H1 (cell line): ENCODE measurements around the gene PDE5A. TPM values are rescaled to one million over a fixed set of nuclear protein-coding genes. Genes with fewer than 3 reads are reported as not detected.

Experiments used
- ATF3 ChIP-seq: IDR thresholded peaks from 2 replicates; pipeline ENCODE4 v1.6.1; 2011; ENCODE audit warnings: low read depth, mild to moderate bottlenecking, low read length; ENCODE audit not compliant: insufficient read depth
- EP300 ChIP-seq, 2 experiments: IDR thresholded peaks; 1 replicate in 1 of 2; 2 replicates in 1 of 2; pipeline ENCODE4 v1.6.1; 2011 to 2012; ENCODE audit warnings: low read depth in 2 of 2, low read length in 2 of 2, mild to moderate bottlenecking in 2 of 2, borderline replicate concordance in 1 of 2, inconsistent platforms in 1 of 2, moderate library complexity in 1 of 2
- RFX5 ChIP-seq: IDR thresholded peaks from 2 replicates; pipeline ENCODE4 v1.6.1; 2011; ENCODE audit warnings: low read depth, low read length, improper control_type of control experiment, borderline replicate concordance
- SRF ChIP-seq: IDR thresholded peaks from 2 replicates; pipeline ENCODE4 v1.6.1; 2011; ENCODE audit warnings: mild to moderate bottlenecking, low read depth, low read length, moderate library complexity
- TCF12 ChIP-seq: IDR thresholded peaks from 2 replicates; pipeline ENCODE4 v1.6.1; 2011; ENCODE audit warnings: low read depth, mild to moderate bottlenecking, low read length
- polyA plus RNA-seq, 7 experiments: library from polyadenylated mRNA; depleted of rRNA in 3 of 7; stranded (reverse) in 5 of 7; unstranded in 2 of 7; fragments of >200 nt in 5 of 7; fragments of 200-250 nt in 2 of 7; gene quantifications; 1 replicate in 5 of 7; 2 replicates in 1 of 7; 4 replicates in 1 of 7; pipeline versions ENCODE4 v1.2.1 to v1.2.3, GENCODE V29; 2011 to 2013; ENCODE audit warnings: missing spikeins in 2 of 7, mixed read lengths in 2 of 7
- total RNA-seq: library from RNA; stranded (reverse); fragmentation: NEBNext Ultra II Directional; extraction: Animal tissue kit (Norgen Biotek cat#: 25700); gene quantifications from 2 replicates; pipeline ENCODE4 v1.2.1, GENCODE V29; 2021
- TF ChIP-seq, protein P1 (sequence below), 3 experiments: IDR thresholded peaks; 1 replicate in 2 of 3; 2 replicates in 1 of 3; pipeline versions ENCODE4 v1.5.1 to v1.6.1; 2011; ENCODE audit warnings: low read length in 3 of 3, mild to moderate bottlenecking in 3 of 3, inconsistent platforms in 2 of 3, low read depth in 1 of 3, moderate library complexity in 1 of 3; ENCODE audit not compliant: insufficient read depth in 1 of 3; ENCODE audit errors: control extremely low read depth in 1 of 3

PDE5A gene
- total and polyA plus RNA-seq, 2 of the 8 experiments (the other 6 are each of a cell fraction or from before 2014, with no cell fraction given), result 5.6 to 32.4 TPM

- TF ChIP-seq RFX5 (no peak), SRF (no peak), EP300 (IDR thresholded peaks at IDR 0.05; ENCODE audit: borderline replicate concordance in 1 of 2, low read depth in 2 of 2, low read length in 2 of 2) (no peak), TCF12 (no peak), ATF3 (no peak)
- TF ChIP-seq, protein P1, sequence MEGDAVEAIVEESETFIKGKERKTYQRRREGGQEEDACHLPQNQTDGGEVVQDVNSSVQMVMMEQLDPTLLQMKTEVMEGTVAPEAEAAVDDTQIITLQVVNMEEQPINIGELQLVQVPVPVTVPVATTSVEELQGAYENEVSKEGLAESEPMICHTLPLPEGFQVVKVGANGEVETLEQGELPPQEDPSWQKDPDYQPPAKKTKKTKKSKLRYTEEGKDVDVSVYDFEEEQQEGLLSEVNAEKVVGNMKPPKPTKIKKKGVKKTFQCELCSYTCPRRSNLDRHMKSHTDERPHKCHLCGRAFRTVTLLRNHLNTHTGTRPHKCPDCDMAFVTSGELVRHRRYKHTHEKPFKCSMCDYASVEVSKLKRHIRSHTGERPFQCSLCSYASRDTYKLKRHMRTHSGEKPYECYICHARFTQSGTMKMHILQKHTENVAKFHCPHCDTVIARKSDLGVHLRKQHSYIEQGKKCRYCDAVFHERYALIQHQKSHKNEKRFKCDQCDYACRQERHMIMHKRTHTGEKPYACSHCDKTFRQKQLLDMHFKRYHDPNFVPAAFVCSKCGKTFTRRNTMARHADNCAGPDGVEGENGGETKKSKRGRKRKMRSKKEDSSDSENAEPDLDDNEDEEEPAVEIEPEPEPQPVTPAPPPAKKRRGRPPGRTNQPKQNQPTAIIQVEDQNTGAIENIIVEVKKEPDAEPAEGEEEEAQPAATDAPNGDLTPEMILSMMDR (IDR thresholded peaks at IDR 0.05; ENCODE audit: control extremely low read depth in 1 of 3, insufficient read depth in 1 of 3, low read depth in 1 of 3, low read length in 3 of 3), result no peak
Observed at GRCh38 chr4:119570401-119570800, 58.2 kb downstream of the PDE5A start (continued).
